Measurements from ENCODE around the gene NFIA.
"Not testable (repeated sequence)": the region's sequence is repeated elsewhere in the genome, so short reads cannot be mapped to it uniquely, and the experiment has no call there.

The NFIA gene

DNA sequence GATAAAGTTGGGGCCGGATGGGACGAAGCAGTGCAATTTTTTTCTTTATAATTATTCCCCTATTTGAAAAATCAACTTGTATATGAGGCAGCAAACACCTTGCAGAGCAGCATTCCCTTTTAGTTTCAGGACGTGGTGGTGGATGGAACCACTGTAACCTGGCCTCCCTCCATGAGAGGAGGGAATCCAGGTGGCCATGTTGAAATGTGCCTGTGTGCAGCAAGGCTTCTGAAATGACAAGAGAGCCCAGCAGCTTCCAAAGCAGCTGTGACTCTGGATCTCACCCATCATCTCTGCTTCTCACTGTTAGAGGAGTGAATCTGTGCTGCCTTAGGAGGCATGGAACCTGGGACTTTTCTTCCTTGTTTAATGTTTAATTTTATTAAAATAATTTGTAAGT is 42.3 kb downstream of the NFIA start:
- TF ChIP-seq, protein P1, sequence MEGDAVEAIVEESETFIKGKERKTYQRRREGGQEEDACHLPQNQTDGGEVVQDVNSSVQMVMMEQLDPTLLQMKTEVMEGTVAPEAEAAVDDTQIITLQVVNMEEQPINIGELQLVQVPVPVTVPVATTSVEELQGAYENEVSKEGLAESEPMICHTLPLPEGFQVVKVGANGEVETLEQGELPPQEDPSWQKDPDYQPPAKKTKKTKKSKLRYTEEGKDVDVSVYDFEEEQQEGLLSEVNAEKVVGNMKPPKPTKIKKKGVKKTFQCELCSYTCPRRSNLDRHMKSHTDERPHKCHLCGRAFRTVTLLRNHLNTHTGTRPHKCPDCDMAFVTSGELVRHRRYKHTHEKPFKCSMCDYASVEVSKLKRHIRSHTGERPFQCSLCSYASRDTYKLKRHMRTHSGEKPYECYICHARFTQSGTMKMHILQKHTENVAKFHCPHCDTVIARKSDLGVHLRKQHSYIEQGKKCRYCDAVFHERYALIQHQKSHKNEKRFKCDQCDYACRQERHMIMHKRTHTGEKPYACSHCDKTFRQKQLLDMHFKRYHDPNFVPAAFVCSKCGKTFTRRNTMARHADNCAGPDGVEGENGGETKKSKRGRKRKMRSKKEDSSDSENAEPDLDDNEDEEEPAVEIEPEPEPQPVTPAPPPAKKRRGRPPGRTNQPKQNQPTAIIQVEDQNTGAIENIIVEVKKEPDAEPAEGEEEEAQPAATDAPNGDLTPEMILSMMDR (IDR thresholded peaks at IDR 0.05; ENCODE audit: low read depth, low read length), result no peak
- in situ Hi-C loops (cut with HindIII; ENCODE audit: low sequenced_read_pairs), result no loop called here

DNA sequence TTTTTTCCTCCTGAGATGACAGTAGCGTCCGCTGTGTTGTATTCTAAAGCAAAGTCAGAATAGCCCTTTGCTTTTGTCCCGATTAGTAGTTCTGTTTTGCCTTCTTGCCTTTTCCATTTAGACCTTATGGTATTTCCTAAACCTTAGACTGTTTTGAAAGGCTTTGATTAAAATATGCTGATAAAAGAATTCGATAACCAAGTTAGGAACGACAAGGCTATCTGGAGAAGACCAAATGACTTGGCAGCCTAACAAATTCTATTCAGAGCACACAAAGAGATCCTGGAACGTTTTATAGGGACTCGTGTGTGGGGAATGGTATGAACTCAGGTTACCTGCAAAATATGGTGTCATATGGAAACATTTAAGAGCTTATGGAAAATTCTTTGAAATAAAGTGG is 42.9 kb downstream of the NFIA start:
- in situ Hi-C loops (cut with HindIII; ENCODE audit: low sequenced_read_pairs), result no loop called here
- TF ChIP-seq, protein P1 (IDR thresholded peaks at IDR 0.05; ENCODE audit: low read depth, low read length), result no peak
- no peak for DNase-seq (ENCODE audit: low read depth, low spot score)
- H3K4me3 ChIP-seq (ENCODE audit: low read depth, low read length), result no peak overlapping the region

More for the DNA sequence above, 42.3 kb downstream of the NFIA start:
- no peak for DNase-seq (ENCODE audit: low read depth, low spot score)
- no peak overlapping the region for H3K4me3 ChIP-seq (ENCODE audit: low read depth, low read length)

DNA sequence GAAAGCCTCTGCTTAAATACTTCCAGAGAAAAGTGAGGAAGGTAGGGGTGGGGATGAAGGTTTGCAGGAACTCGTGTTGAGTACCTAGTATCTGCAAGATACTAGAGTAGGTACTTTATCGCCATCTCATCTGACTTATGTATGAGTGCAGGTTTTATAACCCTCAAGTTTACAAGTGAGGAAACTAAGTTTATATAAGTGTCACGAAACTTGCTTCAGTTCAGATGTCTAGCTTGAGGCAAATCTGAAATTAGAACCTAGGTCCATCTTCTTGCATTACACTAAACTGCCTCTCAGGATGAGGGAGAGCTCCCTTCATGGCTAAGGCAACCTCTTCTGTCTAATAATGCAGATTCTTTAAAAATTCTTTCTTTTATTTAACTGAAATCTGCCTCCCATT is 43.5 kb downstream of the NFIA start:
- in situ Hi-C loops (cut with HindIII; ENCODE audit: low sequenced_read_pairs), result no loop called here
- TF ChIP-seq, protein P1 (IDR thresholded peaks at IDR 0.05; ENCODE audit: low read depth, low read length), result no peak
- DNase-seq (ENCODE audit: low read depth, low spot score), result no peak
- no peak overlapping the region for H3K4me3 ChIP-seq (ENCODE audit: low read depth, low read length)

DNA sequence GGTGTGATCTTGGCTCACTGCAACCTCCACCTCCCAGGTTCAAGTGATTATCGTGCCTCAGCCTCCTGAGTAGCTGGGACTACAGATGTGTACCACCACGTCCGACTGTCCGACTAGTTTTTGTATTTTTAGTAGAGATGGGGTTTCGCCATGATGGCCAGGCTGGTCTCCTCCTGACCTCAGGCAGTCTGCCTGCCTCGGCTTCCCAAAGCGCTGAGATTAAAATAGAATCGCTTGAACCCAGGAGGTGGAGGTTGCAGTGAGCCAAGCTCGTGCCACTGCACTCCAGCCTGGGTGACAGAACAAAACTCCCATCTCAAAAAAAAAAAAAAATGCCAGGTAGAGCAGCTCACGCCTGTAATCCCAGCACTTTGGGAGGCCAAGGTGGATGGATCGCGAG is 44.5 kb downstream of the NFIA start:
- H3K4me3 ChIP-seq (ENCODE audit: low read depth, low read length); DNase-seq (ENCODE audit: low read depth, low spot score); in situ Hi-C loops (cut with HindIII; ENCODE audit: low sequenced_read_pairs): not testable (repeated sequence)

DNA sequence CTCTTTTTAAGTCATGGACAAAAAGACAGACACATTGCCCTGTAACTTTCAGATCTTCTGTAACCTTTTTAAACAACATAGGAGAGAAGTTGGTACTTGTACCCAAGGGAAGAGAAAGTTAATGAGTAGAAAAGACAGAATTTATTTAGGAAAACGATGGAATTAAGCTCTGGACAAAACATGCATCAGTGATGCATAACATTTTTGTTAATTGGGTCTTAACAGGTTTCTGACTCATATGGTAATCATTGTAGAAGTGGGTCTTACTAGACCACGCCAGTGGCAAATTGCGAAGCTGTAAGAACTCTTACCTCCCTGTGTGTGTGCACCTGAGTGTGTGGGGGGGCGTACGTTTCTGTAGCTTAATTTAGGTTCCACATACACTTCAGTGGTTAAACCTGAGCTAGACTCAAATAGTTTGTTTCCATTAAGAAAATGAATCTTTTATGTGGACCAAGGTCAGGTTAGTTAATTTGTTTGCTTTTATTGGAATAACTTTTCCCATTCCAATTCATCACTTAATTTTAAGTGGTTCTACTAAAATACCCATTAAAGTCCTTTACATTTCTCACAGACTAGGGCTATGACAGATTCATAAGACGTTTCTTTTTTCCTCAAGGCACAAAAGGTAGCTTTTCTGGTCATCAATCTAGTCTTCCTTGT is 48.1 kb downstream of the NFIA start:
- in situ Hi-C loops (cut with HindIII; ENCODE audit: low sequenced_read_pairs), result no loop called here
- no peak overlapping the region for H3K4me3 ChIP-seq (ENCODE audit: low read depth, low read length)
- TF ChIP-seq, protein P1 (IDR thresholded peaks at IDR 0.05; ENCODE audit: low read depth, low read length), result no peak
- no peak for DNase-seq (ENCODE audit: low read depth, low spot score)

DNA sequence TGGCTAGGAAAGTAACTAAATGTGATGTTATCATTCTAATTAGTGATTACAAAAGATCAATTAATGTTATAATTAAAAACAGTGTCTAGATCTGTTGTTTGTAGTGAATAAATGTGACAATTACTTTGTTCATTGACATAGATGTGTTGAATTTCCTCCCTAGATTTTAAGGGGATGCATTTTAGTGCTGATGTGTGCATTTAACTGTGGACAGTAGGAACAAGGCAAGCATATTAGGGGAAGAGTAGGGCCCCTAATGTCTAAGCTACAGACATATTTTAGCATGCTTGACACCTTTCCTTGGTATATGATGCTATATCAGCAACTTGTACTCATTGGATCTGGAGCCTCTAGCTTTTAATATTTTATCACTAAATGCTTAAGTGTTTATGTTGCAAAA is 48.9 kb downstream of the NFIA start:
- no peak for DNase-seq (ENCODE audit: low read depth, low spot score)
- H3K4me3 ChIP-seq (ENCODE audit: low read depth, low read length), result no peak overlapping the region
- in situ Hi-C loops (cut with HindIII; ENCODE audit: low sequenced_read_pairs), result no loop called here
- TF ChIP-seq, protein P1 (IDR thresholded peaks at IDR 0.05; ENCODE audit: low read depth, low read length), result no peak

DNA sequence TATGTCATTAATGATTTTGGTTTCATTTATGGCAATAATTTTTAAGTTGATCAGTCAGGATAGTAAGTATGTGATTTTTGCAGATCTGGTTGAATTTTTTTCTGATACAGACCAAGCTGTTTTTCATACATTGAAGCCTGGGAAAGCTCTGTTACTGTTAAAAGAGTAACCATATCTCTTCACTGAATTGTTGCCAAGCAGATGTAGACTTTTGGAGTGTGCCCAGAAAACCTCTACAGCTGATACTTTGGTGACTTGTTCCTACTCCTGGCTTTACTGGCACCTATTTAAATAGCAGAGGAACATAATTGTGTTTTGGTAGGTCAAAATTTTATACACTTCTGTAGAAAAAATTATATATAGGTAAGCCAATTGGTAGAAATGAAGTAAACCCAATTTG is 49.4 kb downstream of the NFIA start:
- no peak overlapping the region for H3K4me3 ChIP-seq (ENCODE audit: low read depth, low read length)
- in situ Hi-C loops (cut with HindIII; ENCODE audit: low sequenced_read_pairs), result no loop called here
- TF ChIP-seq, protein P1 (IDR thresholded peaks at IDR 0.05; ENCODE audit: low read depth, low read length), result no peak
- DNase-seq (ENCODE audit: low read depth, low spot score), result peak; percentile 54

All from astrocyte of the spinal cord (primary cell).